PC-9 (cell line): ENCODE data around the gene FOXP1.

Source experiments
- EZH2 ChIP-seq: fragments of 200-600 bp; sonication (generic); IDR thresholded peaks from 2 replicates; pipeline ENCODE4 v1.8.0; 2017; ENCODE audit warnings: antibody characterized with exemption, low read depth
- TF ChIP-seq, protein P1 (sequence below): fragments of 200-600 bp; sonication (generic); conservative IDR thresholded peaks from 2 replicates; pipeline ENCODE4 v1.6.1; 2017; ENCODE audit warnings: mixed run types, antibody characterized with exemption, mild to moderate bottlenecking, moderate library complexity

DNA sequence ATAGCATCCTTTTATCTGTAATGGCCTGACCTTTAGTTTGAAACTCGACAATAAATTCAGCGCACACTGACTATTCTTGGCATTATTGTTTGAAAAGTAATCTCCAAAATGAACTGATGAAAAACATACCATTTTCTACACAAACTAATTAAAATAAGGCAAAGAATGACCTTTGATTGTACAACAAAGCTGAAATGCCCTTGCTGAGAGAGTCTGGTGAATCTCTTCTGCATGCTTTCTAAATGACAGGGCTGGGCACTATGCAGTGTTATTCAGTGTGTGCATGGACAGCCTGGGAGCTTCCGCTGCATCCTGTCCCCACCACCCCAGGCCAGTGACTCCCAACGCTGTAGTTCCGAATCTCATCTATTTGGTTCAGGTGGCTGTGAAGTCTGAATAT lies 530.8 kb downstream of the FOXP1 start:
- TF ChIP-seq, protein P1, sequence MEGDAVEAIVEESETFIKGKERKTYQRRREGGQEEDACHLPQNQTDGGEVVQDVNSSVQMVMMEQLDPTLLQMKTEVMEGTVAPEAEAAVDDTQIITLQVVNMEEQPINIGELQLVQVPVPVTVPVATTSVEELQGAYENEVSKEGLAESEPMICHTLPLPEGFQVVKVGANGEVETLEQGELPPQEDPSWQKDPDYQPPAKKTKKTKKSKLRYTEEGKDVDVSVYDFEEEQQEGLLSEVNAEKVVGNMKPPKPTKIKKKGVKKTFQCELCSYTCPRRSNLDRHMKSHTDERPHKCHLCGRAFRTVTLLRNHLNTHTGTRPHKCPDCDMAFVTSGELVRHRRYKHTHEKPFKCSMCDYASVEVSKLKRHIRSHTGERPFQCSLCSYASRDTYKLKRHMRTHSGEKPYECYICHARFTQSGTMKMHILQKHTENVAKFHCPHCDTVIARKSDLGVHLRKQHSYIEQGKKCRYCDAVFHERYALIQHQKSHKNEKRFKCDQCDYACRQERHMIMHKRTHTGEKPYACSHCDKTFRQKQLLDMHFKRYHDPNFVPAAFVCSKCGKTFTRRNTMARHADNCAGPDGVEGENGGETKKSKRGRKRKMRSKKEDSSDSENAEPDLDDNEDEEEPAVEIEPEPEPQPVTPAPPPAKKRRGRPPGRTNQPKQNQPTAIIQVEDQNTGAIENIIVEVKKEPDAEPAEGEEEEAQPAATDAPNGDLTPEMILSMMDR, result no peak
- no peak for TF ChIP-seq EZH2
